ENCODE data around the gene OR52E1.

Gene OR52E1

GRCh38 chr11:5115339-5115738 is 46.0 kb downstream of the OR52E1 start:
- DNase-seq (ENCODE audit: low read depth in 2 of 2), result no peak

- no peak for DNase-seq (ENCODE audit: low read depth in 2 of 2)
Measured at GRCh38 chr11:5117588-5117987, 48.2 kb downstream of the OR52E1 start.

- no peak for DNase-seq (ENCODE audit: low read depth in 2 of 2)
Measured at GRCh38 chr11:5118893-5119292, 49.5 kb downstream of the OR52E1 start.
